Glomerular visceral epithelial cell (primary cell): ENCODE measurements around the gene AHNAK2.
A peak's percentile ranks its signal among the peaks of the same experiment; 100 is the strongest.

Source experiments
- DNase-seq: peaks from one replicate; pipeline ENCODE4 v3.0.0-alpha.2; 2016; ENCODE audit errors: extremely low spot score

Gene AHNAK2

GRCh38 chr14:104973385-104974145 lies 4.6 kb downstream of the AHNAK2 start:
- DNase-seq, result no peak

GRCh38 chr14:104973135-104973384 lies 5.1 kb downstream of the AHNAK2 start:
- peak; percentile 98 for DNase-seq

DNA sequence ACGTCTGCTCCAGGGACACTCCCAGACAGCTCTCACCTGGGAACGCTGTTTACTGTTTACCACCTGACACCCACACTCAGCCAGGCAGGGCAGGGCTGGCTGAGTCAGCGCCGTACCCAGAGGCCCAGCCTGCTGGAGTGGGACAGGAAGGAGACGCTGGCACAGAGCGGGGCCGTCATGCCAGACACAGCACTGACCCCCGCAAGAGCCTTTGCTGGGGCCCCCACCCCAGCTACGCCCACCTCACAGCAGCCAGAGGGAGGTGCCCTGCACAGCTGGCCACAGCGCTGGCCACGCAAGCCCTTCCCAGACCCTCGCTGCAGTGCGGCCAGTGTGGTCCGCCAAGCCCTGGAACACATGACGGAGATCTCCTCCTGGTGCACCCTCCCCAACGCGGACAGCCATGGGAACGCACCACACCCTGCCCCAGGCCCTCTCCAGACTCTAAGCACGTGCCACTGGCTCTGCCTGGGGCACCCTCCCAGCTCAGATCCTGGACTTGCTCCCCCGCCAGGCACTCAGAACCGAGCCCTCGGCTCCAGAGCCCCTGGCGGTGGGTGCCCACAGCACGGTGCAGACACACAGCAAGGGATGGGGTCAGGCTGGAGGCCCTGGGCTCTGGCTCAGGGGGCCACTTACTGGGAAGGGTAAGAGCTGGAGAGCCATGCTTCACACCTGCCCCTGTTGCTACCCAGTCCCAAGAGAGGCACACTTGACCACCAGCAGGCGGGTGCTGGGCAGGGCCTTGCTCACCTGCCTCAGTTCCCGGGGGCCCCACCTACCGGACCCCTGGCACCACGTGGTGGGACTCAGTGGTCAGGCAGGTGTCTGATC lies 5.7 kb downstream of the AHNAK2 start:
- DNase-seq, result peak; percentile 73

- no peak for DNase-seq
Observed at GRCh38 chr14:104971447-104972240, 6.5 kb downstream of the AHNAK2 start.

DNA sequence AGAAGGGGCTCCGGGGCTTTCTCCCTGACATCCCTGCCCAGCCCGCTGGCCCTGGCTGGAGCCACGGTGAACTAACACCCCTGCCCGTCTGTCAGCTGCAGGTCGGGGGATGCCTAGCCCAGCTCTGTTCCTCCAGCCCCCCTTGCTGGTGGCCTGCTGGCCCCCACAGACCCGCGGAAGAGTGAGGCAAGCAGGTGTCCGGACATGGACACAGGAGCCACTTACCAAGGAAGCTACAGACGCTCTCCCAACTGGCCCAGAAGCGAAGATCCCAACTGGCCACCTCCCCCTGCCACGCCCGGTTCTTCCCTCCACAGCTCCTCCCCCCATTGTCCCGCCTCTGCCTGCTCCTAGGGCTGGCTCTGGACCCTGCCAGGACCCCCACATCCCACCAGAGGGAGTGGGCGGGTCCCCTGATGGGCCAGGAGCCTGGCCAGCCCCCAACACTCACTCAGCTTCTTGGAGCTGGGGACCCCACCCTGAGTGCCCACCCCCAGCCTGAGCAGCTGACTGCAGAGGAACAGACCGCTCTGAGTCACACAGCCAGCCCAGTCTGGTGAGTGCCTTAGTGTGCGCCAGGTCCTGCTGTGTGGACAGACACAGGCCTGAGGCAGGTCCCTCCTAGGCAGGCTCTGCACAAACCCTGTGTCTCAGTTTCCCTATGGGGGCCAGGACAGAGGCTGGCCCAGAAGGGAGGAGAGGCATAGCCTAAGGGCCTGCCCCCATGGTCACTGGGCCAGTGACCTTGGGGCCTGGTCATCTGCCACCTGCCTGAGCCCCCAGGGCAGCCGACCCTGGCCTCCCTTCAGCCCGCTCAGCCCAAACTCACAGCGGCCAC lies 7.7 kb downstream of the AHNAK2 start:
- DNase-seq, result peak; percentile 76

DNA sequence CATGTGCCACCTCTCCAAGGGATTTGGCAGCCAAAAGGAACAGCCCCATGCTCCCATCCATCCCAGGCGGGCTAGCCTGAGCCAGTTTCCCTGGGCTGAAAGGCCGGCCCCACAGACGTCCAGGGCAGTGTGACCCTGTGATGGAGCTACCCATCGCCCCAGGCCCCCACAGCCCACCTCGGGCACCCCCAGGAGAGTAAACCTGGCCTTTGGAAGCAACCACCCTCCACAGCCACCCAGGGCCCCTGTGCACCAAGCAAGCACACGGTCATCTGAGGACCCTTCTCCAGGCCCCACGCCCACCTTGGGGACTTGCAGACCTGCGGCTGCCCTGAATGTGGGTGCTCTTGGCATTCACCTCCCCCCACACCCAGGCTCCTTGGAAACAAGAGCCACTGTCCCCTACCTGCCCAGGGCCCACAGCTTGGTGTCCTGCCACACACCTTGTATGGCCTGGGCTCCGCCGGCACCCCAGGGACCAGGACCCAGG lies 8.4 kb downstream of the AHNAK2 start:
- no peak for DNase-seq

- peak; percentile 33 for DNase-seq
Observed at GRCh38 chr14:104968541-104969401, 9.4 kb downstream of the AHNAK2 start.

DNA sequence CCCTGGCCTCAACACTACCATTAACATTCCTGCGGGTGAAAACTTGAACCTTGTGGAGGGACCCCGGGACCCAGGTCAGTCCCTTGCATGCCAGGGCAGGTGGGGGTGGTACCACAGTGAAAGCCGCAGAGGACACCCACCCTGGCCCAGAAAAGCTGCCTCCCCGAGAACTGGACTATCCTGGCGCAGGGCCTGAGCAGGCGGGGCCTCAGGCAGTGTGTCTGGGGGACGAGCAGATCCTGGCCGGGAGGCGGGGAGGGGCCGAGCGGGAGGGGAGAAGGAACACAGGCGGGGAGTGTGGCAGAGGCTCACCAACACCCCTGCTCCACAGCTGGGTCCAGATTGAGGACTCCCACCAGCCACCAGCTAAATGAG lies 10.0 kb downstream of the AHNAK2 start:
- peak; percentile 91 for DNase-seq

DNA sequence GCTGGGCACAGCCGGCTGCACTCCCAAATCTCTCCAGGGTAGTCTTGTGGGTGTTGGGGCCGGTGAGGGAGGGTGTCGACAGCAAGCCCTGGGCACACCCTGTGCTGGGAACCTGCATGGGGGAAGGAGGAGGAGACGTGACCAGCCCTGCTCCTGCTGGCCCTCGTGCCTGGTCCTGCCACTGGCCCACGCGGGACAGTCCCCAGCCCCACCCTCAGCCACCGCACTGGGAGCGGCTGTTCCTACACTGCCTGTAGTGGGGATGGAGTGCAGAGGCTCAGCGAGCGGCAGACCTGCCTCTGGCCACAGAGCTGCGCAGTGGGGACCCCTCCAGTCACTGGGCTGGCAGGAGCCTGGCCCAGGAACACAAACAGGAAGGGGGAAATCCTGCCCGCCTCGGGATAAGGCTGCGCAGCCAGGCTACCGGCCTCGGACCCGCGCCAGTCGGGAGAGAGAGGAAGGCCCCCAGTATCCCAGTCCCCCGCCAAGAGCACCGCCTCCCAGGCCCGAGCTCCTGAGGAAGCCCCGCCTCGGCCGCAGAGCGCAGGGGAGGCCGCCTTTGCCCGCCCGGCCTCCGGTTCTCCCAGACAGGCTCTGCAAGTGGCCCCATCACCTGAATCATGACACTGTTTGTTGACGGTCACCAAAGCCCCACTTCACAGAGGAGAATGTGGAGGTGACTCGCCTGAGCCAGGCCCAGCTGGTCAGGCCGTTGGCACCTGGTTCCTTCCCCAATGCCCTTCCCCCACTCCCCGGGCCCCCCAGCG lies 10.6 kb downstream of the AHNAK2 start:
- no peak for DNase-seq

DNA sequence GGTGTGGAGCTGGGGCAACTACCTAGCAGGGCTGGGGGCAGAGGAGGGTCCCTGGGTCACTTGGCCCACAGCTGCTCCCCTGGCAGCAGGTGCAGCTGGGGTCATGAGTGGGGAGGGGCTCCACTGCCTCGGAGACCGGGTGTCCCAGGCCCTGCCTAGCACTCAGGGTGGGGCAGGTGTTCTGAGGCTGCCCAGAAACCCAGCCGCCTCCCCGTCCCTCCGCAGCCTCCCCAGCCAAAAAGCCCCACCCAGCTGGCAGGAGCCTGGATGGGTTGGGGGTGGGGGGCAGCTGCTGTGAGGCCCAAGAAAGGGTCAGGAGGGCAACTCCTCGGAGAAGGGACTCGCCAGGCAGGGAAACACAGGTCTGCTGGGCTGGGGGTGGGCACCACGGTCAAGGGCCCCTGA lies 11.2 kb downstream of the AHNAK2 start:
- DNase-seq, result no peak

DNA sequence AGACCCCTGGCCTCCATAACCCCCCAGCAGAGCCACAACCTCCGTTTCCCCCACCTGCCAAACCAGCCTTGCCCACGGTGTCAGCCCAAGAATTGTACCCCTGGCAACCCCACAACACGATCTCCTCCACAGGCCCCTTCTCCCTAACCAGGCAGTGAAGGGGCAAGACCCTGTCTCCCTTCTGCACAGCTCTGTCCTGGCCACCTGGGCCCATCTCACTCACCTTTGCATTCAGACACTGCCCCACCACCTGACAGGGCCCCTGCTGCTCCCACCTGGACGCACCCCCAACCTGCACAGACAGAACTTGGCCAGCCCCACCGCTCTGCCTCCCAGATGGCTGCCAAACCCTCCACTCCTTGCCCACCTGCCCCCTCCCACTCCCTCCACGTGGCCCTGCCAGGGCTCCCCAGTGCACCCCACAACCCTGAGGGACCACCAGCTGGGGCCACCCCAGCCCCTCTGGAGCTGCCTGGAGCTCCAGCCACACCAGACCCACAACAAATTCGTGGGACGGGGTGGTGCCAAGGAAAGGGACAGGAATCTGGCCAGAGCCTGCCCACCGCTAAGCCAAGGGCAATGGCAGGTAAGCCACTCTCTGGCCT lies 11.8 kb downstream of the AHNAK2 start:
- no peak for DNase-seq

DNA sequence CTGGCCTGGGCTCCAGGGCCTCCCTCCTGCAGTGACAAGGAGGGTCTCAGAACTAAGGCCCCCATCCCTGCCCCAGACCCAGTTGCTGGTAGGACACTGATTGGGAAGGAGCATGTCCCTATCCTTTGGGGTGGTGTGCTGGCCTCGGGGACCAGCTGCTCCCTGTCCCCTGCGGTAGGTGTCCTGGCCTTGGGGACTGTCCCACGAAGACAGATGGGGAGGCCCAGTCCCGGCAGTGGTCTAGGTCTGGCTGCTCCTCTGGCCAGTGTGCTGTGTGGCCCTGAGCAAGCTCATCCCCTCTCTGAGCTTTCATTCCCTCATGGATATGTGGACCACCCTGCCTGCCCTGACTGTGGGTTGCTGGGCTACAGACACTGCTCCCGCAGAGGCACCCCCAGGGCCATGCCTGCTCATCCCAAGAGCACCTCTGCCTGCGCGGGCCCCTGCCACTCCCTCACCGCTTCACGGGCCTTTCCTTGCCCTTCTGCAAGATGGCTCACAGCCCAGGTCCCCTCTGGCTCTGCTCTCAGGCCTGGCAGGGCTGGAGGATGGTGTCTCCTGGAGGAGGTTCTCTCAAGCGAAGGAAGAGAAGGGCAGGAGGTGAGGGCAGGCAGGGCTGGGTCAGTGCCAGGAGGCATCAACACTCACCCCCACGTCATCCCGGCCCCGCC lies 12.5 kb downstream of the AHNAK2 start:
- no peak for DNase-seq

GRCh38 chr14:104964546-104964945 lies 13.6 kb downstream of the AHNAK2 start:
- DNase-seq, result no peak

DNA sequence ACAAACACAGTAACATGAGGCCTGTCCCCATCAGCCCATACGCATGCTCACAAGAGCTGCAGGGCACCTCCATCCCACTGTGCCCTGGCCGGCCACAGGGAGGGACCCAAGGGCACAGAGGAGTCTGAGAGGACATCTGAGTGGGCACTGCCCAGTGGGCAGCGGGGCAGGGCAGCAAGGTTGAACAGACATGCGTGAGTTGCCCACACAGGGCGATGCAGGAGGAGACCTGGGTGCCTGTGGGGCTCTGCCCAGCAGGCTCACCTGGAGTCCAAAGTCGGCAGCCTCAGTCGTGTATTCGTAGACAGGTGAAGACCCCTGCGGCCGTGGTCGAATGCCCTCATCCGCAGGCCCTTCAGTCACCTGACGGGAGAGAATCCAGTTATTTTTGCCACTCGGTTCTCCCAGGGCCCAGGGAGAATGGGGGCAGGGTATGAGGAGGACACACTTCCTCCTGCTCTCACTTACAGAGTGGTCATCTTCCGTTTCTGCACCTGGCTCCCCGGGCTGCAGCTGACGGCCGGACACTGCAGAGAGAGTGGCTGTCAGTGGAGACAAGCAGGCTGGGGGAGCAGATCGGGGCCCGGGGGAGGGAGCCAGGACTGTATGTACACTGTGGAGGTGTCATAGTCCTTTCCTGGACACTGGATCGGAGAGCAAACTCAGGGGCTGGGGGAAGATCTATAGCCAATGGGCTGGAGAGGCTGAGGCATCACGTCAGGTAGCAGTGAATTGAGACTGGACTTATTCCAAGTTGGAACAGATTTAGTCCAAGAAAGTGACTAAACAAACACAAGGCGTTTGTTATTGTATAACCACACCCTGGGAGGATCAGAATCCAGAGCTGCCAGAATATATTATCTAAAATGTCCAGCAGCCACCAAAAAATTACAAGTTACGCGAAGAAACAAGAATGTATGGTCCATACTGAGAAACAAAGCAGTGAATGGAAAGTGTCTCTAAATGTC lies 20.7 kb downstream of the AHNAK2 start:
- DNase-seq, result no peak

DNA sequence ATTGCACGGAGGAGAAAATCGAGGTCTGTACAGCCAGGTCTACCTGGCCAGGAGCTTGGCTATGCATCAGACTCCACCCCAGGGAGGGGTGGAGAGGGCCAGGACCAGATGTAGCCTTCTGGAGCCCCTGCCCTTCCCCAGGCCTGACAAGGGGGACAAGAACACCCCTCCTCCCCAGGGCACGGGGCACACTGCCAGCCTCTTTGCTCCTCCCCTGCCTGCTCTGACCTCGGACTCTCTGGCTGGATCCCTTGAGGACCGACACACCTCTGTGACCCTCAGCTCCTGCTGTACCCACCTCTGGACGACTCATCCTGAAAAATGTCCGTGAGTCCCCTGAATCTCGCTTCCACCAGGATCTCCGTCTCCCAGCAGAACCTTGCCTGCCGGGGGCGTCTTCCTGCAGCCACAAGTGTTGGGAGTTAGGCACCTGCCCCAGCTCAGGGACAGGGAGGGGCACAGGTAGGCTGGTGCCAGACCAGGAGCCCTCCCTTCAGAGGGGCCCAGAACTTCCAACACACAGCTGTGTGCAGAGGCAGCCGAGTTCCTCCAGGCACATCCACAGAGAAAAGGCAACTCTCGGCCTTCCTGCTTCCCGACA lies 21.8 kb downstream of the AHNAK2 start:
- DNase-seq, result no peak

DNA sequence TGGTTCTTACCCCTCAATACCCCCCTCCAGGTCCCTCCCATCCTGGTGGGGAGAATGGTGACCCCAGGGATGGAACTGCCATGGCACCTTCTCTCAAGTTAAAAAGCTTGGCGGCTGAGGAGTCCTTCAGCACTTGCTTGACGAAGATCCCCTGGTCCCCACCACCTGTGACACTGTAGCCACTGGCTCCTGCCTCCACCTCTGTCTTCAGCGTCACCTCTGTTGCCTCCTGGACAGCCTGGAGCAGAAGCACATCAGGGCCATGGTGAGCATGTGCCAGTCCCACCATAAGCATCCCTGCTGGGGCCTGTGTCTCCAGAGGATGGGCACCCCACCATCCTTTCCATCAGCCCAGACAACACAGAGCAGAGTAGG lies 22.8 kb downstream of the AHNAK2 start:
- no peak for DNase-seq

DNA sequence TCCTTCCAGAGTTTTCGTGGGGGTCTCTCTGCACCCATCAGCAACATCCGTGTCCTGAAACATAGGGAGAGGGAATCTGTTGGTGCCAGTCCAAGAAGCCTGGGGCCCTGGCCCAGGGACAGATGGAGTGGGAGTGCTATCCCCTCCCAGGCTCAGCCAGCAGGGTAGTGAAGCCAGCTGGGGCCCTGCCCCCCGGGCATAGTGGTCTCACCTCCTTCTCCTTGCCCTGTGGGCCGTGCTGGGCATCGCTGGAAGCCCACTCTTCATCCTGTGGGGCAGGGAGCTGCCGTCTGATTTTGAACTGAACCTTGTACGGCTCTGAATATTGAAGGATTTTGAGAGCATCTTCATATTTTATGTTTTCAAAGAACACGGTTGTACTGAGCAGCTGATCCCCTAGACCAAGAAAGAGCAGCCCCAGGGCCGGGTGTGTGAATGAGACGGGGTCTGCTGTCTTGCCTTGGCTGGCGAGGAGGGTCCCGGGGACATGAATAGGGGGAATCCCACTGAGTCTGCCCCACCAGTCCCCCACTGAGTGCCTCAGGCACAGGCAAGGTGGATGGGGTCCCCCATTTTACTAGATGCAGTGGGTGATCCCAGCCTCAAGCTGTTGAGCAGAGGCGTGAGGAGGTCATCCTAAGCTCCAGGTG lies 23.3 kb downstream of the AHNAK2 start:
- no peak for DNase-seq
